ENCODE measurements around the gene SPEN. TPM values are rescaled to one million over a fixed set of nuclear protein-coding genes. Genes with fewer than 3 reads are reported as not detected.

SPEN gene
- total RNA-seq, 1 donor from 2014 or later, result 64.5 TPM

DNA sequence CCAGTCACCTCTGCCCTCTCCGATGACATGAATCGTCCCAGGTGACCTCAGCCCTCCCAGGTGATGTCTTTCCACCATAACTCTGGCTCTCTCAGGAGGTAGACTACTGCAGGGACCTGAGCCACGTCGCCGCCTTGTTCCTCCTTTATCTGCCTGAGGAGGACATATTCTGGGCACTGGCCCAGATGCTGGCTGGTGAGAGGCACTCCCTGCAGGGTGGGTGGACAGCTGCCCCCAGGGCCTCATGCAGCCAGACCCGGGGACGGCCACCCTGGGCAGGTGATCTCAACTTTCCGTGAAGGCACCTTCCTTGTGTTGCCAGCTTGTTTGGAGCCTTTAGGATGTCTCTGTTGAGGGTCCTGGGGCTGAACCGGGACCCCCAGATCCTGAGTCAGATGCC is 142.3 kb downstream of the SPEN start:
- no peak for DNase-seq

Small RNAs within 50 kb of the gene (small RNA-seq; reads per million reads assigned to genes)
- not detected for gene AL034555.1 (ENCODE audit: low replicate concordance)
- gene AL355994.1 (ENCODE audit: low replicate concordance), result not detected
- gene AL355994.5 (ENCODE audit: low replicate concordance), result not detected

Other genes with a start within 250 kb of the SPEN start
- 49.4 TPM for gene DDI2, start 230.2 kb upstream of the SPEN start, total RNA-seq
- 55.1 TPM for gene PLEKHM2, start 163.4 kb upstream of the SPEN start, total RNA-seq
- gene SLC25A34, start 111.4 kb upstream of the SPEN start, total RNA-seq, result 2.9 TPM
- gene TMEM82, start 105.2 kb upstream of the SPEN start, total RNA-seq, result not detected
- gene FBLIM1, start 88.9 kb upstream of the SPEN start, total RNA-seq, result 22.4 TPM
- 1.1 TPM for gene UQCRHL, start 40.1 kb upstream of the SPEN start, total RNA-seq
- gene ZBTB17, start 128.4 kb downstream of the SPEN start, total RNA-seq, result 22.7 TPM
- gene SRARP, start 156.5 kb downstream of the SPEN start, total RNA-seq, result not detected
- 93.7 TPM for gene HSPB7, start 170.3 kb downstream of the SPEN start, total RNA-seq
- 0.41 TPM for gene CLCNKA, start 174.3 kb downstream of the SPEN start, total RNA-seq
- 0.41 TPM for gene CLCNKB, start 196.1 kb downstream of the SPEN start, total RNA-seq
- 0.72 TPM for gene FAM131C, start 225.9 kb downstream of the SPEN start, total RNA-seq